Activated gamma-delta T cell (primary cell): ENCODE measurements around the gene KCNE2.
"Not testable (repeated sequence)": the region's sequence is repeated elsewhere in the genome, so short reads cannot be mapped to it uniquely, and the experiment has no call there.

ENCODE experiments used
- DNase-seq: peaks from one replicate; lab custom pipeline; 2025; lab: John Stamatoyannopoulos, UW

Gene KCNE2

GRCh38 chr21:34353182-34353581 is 10.6 kb upstream of the KCNE2 start:
- no peak for DNase-seq

DNA sequence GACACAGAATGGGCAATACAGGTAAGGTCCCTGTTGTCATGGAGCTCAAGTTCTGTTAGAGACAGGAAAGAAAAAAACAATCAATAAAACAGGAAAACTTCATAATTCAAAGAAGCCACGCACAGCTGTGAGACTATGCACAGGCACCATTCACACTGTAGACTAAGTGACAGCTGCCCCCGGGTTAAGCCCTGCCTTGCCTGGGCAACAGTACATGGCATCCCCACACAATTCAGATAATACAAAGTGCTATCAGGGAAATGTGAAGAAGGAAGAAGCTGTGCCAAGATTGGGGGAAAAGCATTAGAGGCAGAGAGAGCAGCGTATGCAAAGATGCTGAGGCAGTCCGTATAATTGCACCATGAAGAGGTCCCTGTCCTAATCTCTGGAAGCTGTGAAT is 9.0 kb upstream of the KCNE2 start:
- DNase-seq, result no peak

GRCh38 chr21:34355570-34355969 is 8.2 kb upstream of the KCNE2 start:
- DNase-seq, result no peak

DNA sequence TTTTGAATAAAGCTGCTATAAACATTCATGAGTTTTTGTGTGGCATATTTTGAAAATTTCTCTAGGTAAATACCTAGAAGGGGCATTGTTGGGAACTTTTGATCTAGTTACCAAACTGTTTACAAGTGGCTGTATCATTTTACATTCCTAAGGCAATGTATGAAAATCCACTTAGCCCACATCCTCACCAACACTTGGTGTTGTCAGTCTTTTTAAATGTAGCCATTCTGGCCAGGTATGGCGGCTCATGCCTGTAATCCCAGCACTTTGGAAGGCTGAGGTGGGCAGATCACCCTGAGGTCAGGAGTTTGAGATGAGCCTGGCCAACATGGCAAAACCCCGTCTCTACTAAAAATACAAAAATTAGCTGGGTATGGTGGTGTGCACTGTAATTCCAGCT is 5.9 kb upstream of the KCNE2 start:
- no peak for DNase-seq

GRCh38 chr21:34358866-34359265 is 4.9 kb upstream of the KCNE2 start:
- no peak for DNase-seq

DNA sequence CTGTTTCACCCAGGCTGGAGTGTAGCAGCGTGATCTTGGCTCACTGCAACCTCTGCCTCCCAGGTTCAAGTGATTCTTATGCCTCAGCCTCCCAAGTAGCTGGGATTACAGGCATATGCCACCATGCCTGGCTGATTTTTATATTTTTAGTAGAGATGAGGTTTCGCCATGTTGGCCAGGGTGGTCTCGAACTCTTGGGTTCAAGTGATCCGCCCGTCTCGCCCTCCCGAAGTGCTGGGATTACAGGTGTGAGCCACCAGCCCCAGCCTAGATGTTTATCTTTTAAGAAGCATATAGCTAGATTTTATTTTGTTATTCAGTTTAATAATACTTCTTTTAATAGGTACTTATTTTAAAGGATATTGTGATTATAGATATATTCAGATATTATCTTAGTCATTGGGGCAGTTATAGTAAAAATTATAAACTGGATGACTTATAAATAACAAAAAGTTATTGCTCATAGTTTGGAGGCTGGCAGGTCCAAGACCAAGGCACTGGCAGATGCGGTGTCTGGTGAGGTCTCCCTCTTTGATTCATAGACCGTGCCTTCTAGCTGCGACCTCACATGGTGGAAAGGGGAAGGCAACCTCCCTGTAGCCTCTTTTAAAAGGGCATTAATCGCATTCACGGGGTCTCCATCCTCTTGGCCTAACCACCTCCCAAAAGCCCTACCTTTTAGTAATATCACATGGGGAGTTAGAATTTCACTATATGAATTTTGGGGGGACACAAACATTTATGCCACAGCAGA is 3.1 kb upstream of the KCNE2 start:
- no peak for DNase-seq

DNA sequence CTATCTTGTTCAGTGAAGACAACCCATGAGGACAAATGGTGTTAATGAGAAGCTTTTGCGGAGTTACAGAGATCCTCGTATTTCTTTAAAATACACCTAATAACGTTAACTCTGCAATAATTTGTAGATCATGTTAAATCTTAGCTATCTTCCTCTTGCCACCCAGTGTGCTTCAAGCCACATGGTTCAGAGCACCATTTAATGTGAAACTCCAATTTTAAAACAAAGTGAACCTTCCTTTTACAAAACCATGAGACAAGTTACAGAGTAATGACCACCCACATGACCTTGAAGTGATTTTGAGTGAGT is 1.7 kb upstream of the KCNE2 start:
- DNase-seq, result no peak

DNA sequence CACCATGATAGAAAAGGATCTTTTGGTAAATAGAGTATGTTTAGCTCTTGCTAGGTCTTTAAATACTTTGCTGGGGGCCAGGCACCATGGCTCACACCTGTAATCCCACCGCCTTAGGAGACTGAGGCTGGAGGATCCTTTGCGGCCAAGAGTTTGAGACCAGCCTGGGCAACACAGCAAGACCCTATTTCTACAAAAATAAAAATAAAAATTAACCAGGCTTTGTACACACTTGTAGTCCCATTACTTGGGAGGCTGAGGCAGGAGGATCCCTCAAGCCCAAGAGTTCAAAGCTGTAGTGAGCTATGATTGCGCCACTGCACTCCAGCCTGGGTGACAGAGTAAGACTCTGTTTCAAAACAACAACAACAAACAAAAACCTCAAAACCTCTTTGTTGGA is 1.1 kb upstream of the KCNE2 start:
- DNase-seq, result no peak

DNA sequence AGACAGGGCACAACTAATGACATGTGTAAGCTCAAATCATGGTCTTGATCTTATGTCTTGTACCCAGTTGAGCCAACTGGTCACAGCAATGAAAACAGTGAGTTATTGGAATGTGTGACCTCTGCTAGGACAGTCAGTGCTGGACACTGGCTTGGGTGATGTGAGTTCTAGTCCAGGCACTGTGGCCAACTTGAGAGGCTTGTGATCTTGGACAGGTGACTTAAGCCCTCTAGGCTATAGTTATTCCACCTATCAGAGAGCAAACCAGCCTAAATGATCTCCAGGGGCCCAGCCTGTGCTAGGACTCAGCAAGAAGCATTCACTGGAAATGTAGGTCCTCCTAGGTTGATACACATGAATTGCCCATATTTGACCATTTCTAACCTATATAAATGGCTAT is 1.1 kb downstream of the KCNE2 start:
- no peak for DNase-seq

DNA sequence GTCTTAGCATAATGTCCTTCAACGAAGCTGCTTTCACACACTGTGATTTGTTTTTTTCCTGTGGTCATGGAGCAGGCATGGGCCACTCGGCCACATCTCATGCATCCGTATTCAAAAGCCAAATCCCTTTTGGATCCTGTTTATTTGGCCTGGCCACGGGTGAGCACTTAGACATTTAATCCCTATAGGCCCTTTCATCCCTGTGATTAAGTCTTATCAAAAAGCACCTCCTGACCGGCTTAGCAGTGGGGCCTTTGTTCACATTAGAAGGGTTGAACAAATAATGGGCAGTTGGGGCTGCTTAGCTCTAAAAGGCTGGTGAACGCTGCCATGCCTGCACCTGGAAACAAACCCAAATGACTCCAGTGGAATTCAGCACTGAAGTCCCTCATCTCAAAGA is 2.0 kb downstream of the KCNE2 start:
- no peak for DNase-seq

- DNase-seq, result no peak
These were observed 3.6 kb downstream of the KCNE2 start for GRCh38 chr21:34367320-34367935.

GRCh38 chr21:34369741-34370140 is 5.9 kb downstream of the KCNE2 start:
- no peak for DNase-seq

GRCh38 chr21:34372321-34372720 is 8.5 kb downstream of the KCNE2 start:
- no peak for DNase-seq

DNA sequence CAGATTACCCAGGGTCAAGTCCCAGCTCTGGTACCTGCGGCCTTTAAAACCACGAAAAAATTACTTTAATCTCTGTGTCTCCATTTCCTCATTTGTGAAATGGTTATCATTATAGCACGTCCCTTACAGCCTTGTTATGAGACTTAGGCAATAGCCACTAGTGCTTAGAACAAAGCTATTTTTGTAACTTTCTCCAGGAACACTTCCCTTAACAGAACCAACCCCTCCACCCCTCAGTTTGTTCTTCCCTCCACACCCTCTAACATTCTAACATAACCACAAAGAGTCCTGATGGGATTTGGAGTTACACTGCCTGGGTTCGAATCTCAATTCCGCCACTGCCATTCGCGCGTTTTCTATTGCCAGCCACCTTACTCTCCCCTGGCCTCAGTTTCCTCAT is 10.7 kb downstream of the KCNE2 start:
- DNase-seq, result not testable (repeated sequence)

GRCh38 chr21:34374940-34375618 is 11.3 kb downstream of the KCNE2 start, which contains the start of gene SMIM11:
Gene SMIM11, plus strand, starts transcription at chr21:34375507. Its CDS starts 3,998 bp downstream, at chr21:34379505.
- not testable (repeated sequence) for DNase-seq

DNA sequence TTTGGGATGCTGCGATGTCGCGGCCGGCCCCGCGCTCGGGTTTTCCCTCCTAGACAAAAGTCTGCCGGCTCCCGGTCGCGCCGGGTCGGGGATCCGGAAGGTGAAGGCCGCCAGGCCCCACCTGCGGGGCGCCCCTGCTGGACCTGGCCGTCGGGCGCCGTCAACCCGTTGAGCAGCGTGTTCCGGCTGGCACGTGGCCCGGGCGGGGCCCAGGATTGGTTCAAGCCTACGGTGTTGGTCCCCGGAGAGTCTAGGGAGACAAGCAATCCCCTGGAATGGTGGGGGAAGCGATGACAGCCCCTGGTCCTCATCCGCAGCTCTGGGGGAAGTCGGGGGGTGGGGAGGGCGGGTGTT is 11.8 kb downstream of the KCNE2 start:
- not testable (repeated sequence) for DNase-seq

GRCh38 chr21:34383138-34383537 is 19.3 kb downstream of the KCNE2 start:
- DNase-seq, result not testable (repeated sequence)

- not testable (repeated sequence) for DNase-seq
These were observed 20.1 kb downstream of the KCNE2 start for GRCh38 chr21:34383724-34384415.

DNA sequence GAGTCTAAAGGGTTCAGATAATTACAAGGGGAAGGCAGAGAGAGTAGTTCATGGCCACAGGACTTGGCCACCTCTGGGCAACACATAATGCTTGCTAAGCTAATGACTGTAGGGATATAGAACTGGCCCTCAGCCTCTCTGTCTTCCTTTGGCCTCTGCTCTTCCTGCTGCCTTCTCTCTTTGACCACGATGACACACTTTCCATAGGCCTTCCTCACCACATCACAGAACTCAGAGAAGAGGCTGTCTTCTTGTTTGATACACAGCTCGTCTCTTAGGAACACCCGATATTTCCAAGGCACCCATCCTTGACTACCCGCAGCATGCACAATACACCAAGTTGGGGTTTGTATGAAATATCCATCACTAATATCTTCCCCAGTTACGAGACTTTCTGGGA is 36.7 kb downstream of the KCNE2 start:
- not testable (repeated sequence) for DNase-seq

- DNase-seq, result not testable (repeated sequence)
These were observed 40.9 kb downstream of the KCNE2 start for GRCh38 chr21:34404742-34405141.

DNA sequence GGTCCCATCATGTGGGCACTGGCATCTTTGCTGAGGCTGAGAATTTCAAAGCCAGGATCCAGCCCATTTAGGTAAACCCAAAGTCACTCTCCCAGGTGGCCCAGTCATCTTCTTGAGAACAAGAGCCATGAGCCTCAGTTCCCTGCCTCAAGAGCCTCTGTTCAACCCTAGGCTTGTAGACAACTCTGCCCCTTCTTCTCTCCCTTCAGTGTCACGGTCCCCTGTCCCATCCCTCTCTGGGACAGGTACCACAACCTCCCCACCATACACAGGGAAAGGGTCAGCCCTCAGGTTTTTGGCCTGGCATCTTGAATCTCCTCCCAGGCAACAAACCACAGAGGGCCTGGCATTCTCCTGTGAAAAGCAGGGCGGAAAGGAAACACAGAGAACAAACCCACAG is 41.9 kb downstream of the KCNE2 start:
- not testable (repeated sequence) for DNase-seq

GRCh38 chr21:34406102-34406501 is 42.3 kb downstream of the KCNE2 start:
- DNase-seq, result not testable (repeated sequence)

DNA sequence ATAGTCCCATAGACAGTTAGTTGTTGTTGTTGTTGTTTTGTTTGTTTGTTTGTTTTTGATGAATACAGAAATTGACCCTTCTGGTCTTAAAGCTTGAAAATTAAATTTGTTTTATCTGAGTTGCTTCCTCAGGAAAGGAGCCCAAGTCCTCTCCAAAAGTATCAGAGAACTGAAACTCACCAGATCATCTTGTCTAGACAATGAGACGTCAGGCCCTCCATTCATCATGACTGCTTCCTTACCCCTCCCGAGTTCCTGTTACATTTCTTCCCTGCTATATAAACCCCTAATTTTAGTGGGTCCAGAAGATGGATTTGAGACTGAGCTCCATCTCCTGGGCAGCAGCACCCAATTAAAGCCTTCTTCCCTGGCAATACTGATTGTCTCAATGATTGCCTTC is 42.9 kb downstream of the KCNE2 start:
- DNase-seq, result not testable (repeated sequence)
